ENCODE data around the gene PRDX3.
"Not testable (repeated sequence)": the region's sequence is repeated elsewhere in the genome, so short reads cannot be mapped to it uniquely, and the experiment has no call there.

The PRDX3 gene

GRCh38 chr10:119161680-119162451, 16.7 kb downstream of the PRDX3 start:
- no peak for DNase-seq

- no peak for DNase-seq
These were observed 19.3 kb downstream of the PRDX3 start for GRCh38 chr10:119159332-119159731.

GRCh38 chr10:119153661-119154060, 25.0 kb downstream of the PRDX3 start:
- no peak for DNase-seq

GRCh38 chr10:119153041-119153440, 25.6 kb downstream of the PRDX3 start:
- DNase-seq: no peak

GRCh38 chr10:119151601-119152000, 27.0 kb downstream of the PRDX3 start:
- DNase-seq: not testable (repeated sequence)

GRCh38 chr10:119149729-119150128, 28.9 kb downstream of the PRDX3 start:
- no peak for DNase-seq

GRCh38 chr10:119149157-119149556, 29.5 kb downstream of the PRDX3 start:
- DNase-seq: no peak

GRCh38 chr10:119143657-119144056, 35.0 kb downstream of the PRDX3 start:
- no peak for DNase-seq

GRCh38 chr10:119140603-119141245, 37.9 kb downstream of the PRDX3 start:
- DNase-seq: no peak

DNA sequence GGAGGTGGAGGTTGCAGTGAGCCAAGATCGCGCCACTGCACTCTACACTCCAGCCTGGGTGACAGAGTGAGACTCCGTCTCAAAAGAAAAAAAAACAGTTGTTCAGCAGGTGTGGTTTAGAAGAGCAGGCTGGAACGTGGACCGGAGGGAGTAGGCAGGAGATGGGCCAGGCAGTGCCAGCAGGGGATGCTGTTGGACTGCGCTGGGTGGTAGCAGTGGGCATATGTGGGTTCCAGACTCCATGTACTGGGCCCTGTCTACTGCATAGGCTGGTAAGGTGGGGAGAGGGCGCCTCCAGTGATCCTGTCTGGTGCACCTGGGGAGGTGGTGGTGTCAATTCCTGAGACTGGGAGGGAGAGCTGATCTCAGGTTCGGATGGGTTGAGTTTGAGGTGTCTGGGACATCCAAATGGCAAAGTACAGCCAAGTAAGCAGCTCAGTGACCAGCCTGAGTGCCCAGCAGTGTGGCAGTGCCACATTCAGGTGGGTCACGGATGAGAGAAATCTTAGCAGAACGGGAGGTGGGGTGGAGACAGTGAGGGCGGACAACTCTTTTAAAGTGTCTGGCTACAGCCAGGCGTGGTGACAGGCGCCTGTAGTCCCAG, 39.0 kb downstream of the PRDX3 start:
- peak; percentile 36 to 42 for DNase-seq

DNA sequence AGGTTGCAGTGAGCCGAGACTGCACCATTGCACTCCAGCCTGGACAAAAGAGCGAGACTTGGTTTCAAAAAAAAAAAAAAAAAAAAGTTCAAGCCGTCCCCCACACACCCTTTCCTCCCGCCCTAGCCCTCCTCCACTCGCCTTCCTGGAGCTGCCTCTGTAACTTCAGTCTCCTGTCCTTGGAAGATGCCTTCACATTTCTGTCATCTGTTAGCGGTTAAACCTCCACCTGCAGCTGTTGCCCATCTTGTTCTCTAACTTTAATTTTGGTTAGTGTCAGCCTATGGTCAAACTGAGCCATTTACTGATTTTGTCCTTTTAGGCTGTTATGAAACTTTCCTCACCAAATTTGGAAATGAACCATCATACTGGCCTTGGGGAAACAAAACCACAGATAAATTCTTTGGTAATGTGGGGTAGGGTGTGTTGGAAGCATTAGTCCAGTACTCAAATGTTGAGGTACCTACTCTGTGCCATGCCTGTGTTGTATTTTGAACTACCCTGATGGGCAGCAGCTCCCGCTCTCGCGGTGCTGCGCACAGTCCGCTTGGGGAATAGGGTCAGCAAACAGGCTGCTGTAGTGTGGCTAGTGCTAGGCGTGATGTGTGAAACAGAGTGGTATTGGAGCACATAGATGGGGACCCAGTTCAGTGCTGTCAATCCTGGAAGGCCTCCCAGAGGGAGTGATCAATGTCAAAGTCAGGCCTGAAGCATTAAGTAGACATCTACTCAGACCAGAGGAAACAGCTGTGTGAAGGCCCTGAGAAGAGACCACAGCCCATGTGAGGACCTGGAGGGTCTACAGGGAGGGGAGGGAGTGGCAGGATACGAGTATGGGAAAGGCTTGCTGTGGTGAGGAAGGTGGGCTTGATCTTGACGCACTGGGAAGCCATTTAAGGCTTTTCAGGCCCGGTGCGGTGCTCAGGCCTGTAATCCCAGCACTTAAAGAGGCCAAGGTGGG, 40.0 kb downstream of the PRDX3 start:
- no peak for DNase-seq

- not testable (repeated sequence) for DNase-seq
These were observed 40.7 kb downstream of the PRDX3 start for GRCh38 chr10:119137878-119138277.

DNA sequence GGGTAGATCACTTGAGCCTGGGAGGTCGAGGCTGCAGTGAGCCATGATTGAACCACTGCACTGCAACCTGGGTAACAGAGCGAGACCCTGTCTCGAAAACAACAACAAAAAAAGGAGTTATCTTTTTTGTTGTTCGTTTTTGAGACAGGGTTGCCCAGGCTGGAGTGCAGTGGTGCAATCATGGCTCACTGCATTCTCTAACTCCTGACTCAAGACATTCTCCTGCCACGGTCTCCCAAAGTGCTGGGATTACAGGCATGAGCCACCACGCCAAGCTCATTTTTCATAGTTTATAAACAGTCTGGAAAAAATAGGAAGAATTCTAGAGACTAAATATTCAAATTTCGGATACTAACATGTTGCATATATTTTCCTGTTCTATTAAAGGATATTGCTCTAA, 42.5 kb downstream of the PRDX3 start:
- DNase-seq: no peak

DNA sequence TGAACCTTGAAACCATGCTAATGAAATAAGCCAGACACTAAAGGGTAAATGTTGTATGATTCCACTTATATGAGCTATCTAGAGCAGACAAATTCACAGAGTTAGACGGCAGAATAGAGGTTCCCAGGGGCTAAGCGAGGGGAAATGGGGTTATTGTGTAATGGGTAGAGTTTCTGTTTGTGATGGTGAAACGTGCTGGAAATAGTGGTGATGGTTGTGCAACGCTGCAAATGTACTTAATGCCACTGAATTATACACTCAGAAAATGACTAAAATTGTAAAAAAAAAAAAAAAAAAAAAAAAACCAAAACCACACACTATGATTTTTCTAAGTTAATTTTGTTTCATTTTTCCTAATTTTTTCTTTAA, 43.1 kb downstream of the PRDX3 start:
- no peak for DNase-seq

GRCh38 chr10:119133949-119134348, 44.7 kb downstream of the PRDX3 start:
- DNase-seq: peak; percentile 35 to 41

DNA sequence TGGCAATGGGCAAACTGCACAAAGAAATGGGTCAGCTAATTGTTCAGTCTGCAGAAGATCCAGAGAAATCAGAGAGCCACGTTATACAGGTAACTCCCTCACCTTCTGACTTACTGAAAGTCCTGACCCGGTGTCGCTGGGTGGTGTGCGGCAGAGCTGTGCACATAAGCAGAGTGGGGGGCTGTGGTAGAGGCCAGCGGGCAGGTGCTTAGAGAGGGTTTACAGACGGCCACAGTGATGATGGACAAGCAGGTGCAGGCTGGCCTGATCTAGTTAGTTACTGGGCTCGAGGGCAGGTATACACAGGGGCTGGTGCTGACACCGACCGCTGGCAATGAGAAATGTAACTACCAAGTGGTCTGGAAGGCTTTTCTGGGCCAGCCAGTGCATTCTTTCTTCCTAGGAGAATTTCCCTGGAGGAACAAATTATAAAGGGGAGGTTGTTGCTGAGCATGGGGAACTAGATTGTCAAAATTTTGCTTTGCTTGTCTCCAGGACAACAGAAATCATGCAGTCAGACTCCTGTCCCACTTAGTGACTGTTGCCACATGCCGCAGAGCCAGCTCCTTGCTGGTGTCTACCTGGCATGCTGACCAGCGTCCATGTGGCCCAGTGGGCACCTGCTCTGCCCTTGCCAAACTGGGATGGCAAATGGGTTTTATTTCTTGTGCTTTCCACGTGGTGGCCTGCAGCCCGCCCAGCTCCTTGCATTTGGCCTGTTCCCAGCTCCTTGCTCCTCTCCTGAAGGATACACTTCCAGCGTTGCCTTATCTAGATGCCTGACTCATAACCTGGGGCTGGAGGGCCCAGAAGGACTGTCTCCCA, 45.9 kb downstream of the PRDX3 start:
- DNase-seq: no peak

- DNase-seq: peak; percentile 22 to 32
These were observed 46.9 kb downstream of the PRDX3 start for GRCh38 chr10:119131512-119132240.

DNA sequence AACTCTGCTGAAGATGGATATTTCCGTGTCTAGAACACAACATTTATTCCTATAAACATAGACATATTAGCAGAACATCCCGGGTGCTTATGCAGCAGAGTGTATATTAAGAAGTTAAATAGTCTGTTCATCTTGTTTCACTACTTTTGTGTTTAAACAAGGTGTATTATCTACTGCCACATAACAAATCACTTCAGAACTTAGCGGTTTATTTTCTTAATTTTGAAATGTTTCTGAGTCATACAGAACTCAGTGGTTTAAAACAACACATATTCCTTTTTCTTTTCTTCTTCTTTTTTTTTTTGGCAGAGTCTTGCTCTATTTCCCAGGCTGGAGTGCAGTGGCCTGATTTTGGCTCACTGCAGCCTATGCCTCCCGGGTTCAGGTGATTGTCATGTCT, 48.9 kb downstream of the PRDX3 start:
- no peak for DNase-seq

DNA sequence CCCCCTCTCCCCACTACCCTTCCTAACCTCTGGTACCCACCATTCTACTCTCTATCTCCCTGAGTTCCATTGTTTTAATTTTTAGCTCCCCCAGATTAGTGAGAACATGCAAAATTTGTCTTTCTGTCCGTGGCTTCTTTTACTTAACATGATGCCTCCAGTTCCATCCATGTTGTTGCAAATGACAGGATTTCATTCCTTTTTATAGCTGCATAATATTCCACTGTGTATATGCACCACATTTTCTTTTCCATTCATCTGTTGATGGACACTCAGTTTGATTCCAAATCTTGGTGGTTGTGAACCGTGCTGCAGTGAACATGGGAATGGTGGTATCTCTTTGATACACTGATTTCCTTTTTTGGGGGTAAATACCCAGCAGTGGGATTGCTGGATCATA, 52.7 kb downstream of the PRDX3 start:
- DNase-seq: no peak

DNA sequence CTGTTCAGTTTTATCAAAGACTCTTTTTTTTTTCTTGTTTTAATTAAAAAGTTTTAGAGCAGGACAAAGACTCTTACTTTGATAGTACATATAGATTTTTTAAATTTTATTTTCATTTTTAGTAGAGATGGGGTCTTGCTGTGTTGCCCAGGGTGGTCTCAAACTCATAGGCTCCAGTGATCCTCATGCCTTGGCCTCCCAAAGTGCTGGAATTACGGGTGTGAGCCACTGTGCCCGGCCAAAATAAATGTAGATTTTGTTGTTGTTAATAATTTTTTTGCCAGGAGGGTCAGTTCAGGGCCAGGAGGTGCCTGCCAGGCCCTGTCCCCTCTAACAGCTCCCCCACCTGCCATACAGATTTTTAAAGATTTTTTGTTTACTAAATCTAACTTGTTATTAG, 57.7 kb downstream of the PRDX3 start:
- DNase-seq: no peak

DNA sequence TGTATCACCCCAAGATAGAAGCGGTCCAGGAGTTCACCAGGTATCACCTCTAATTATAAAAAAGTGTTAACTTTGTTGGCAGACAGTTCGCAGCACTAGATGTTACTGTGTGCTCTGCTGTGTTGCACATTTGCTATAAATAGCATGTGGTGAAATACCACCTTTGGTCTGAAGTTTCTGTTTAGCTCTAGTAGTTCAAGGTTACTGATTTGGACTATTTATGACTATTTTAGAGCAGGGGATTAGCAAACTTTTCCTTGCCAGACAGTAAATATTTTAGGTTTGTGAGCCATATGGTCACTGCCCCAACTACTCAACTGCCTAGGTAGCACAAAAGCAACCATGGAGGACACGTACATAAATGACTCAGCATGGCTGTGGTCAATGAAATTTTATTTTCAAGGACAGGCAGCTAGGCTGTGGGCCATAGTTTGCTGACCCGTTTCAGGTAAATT, 58.2 kb downstream of the PRDX3 start:
- no peak for DNase-seq
